ENCODE results near the gene FMNL2. TPM values are rescaled to one million over a fixed set of nuclear protein-coding genes. Genes with fewer than 3 reads are reported as not detected.

The FMNL2 gene
- total and polyA plus RNA-seq, 8 donors: 7.8 to 100.0 (median 36.5) TPM

GRCh38 chr2:152492131-152492530, 157.2 kb downstream of the FMNL2 start:
- no peaks in the 10 kb centered on the region for H3K9me3 ChIP-seq
- no peaks in the 10 kb centered on the region for H3K27me3 ChIP-seq
- H3K27ac ChIP-seq: peak overlapping the region in 1 of 5 donors; percentile 24
- intact Hi-C loops (cut with DNase I; ENCODE audit: low total_unique reads): no loop called here
- no peak for DNase-seq
- no peak for TF ChIP-seq EP300 (IDR thresholded peaks at IDR 0.05)
- TF ChIP-seq POLR2AphosphoS5 (IDR thresholded peaks at IDR 0.05): no peak
- no peak for TF ChIP-seq POLR2A (IDR thresholded peaks at IDR 0.05)
- TF ChIP-seq CTCF (IDR thresholded peaks at IDR 0.05): no peak
- no peak overlapping the region for H3K4me3 ChIP-seq
- no peaks in the 10 kb centered on the region for H3K36me3 ChIP-seq
- H3K4me1 ChIP-seq: peaks cover 6 to 52% (median 21%) of the 10 kb centered on the region in 4 donors
- WGBS, 5 donors: 69 to 80% (median 74%) methylated on average over 5 of the region's 5 CpGs

GRCh38 chr2:152492911-152493310, 157.9 kb downstream of the FMNL2 start:
- TF ChIP-seq CTCF (IDR thresholded peaks at IDR 0.05): no peak
- no peak for TF ChIP-seq EP300 (IDR thresholded peaks at IDR 0.05)
- no peak for TF ChIP-seq POLR2A (IDR thresholded peaks at IDR 0.05)
- TF ChIP-seq POLR2AphosphoS5 (IDR thresholded peaks at IDR 0.05): no peak
- H3K4me3 ChIP-seq: no peak overlapping the region
- H3K9me3 ChIP-seq: no peaks in the 10 kb centered on the region
- no peaks in the 10 kb centered on the region for H3K36me3 ChIP-seq
- no peaks in the 10 kb centered on the region for H3K27me3 ChIP-seq
- WGBS, 5 donors: 81 to 93% (median 86%) methylated on average over 2 of the region's 2 CpGs
- intact Hi-C loops (cut with DNase I; ENCODE audit: low total_unique reads): no loop called here
- no peak for DNase-seq
- H3K27ac ChIP-seq: peak overlapping the region in 1 of 5 donors; percentile 24
- peaks cover 6 to 54% (median 24%) of the 10 kb centered on the region in 4 donors for H3K4me1 ChIP-seq

GRCh38 chr2:152493417-152493816, 158.4 kb downstream of the FMNL2 start:
- H3K27ac ChIP-seq: no peak overlapping the region

GRCh38 chr2:152493945-152494528, 159.1 kb downstream of the FMNL2 start:
- no peaks in the 10 kb centered on the region for H3K9me3 ChIP-seq

More at GRCh38 chr2:152493417-152493816, 158.4 kb downstream of the FMNL2 start:
- TF ChIP-seq POLR2AphosphoS5 (IDR thresholded peaks at IDR 0.05) (no peak), POLR2A (IDR thresholded peaks at IDR 0.05) (no peak), CTCF (IDR thresholded peaks at IDR 0.05) (no peak), EP300 (IDR thresholded peaks at IDR 0.05) (no peak)
- DNase-seq: no peak
- 73 to 94% (median 79%) methylated on average over 2 of the region's 2 CpGs for WGBS, 5 donors
- Histone ChIP-seq H3K4me1 (peaks cover 6 to 57% (median 24%) of the 10 kb centered on the region in 4 donors), H3K4me3 (no peak overlapping the region), H3K9me3 (no peaks in the 10 kb centered on the region), H3K36me3 (no peaks in the 10 kb centered on the region), H3K27me3 (no peaks in the 10 kb centered on the region)
- intact Hi-C loops (cut with DNase I; ENCODE audit: low total_unique reads): no loop called here

More at GRCh38 chr2:152493945-152494528, 159.1 kb downstream of the FMNL2 start:
- WGBS, 5 donors: 45 to 58% (median 49%) methylated on average over 2 of the region's 2 CpGs
- no peak for DNase-seq
- Histone ChIP-seq H3K36me3 (no peaks in the 10 kb centered on the region), H3K4me1 (peaks cover 6 to 61% (median 24%) of the 10 kb centered on the region in 4 donors), H3K27ac (no peak overlapping the region), H3K4me3 (no peak overlapping the region), H3K27me3 (no peaks in the 10 kb centered on the region)
- intact Hi-C loops (cut with DNase I; ENCODE audit: low total_unique reads): no loop called here
- TF ChIP-seq EP300 (IDR thresholded peaks at IDR 0.05) (no peak), POLR2A (IDR thresholded peaks at IDR 0.05) (no peak), CTCF (IDR thresholded peaks at IDR 0.05) (no peak), POLR2AphosphoS5 (IDR thresholded peaks at IDR 0.05) (no peak)

Data from stomach (tissue), 9 donors.